Heart left ventricle (tissue), 16 donors: ENCODE results near the gene DHX35. TPM values are rescaled to one million over a fixed set of nuclear protein-coding genes. Genes with fewer than 3 reads are reported as not detected.

Experiments
- ATAC-seq, 4 donors: fragments of 200-7000 bp; cut with Tn5 transposase; one replicate each; pipeline ENCODE4 v1.9.1; 2020 to 2022; ENCODE audit warnings: moderate library complexity in 4 of 4, mild to moderate bottlenecking in 3 of 4, moderate number of reproducible peaks in 1 of 4
- DNase-seq, 5 donors: peaks; one replicate each; pipeline ENCODE4 v3.0.0-alpha.2; 2020
- H3K27ac ChIP-seq, 12 donors: fragments of 200-600 bp; sonication (generic) in 4 of 12; one replicate each; pipeline versions ENCODE4 v1.5.0 to v1.8.0; 2016 to 2022; ENCODE audit warnings: mild to moderate bottlenecking in 2 of 12
- H3K27me3 ChIP-seq, 9 donors: fragments of 200-600 bp; sonication (generic) in 2 of 9; one replicate each; pipeline versions ENCODE4 v1.5.1 to v1.8.0; 2016 to 2022; ENCODE audit warnings: mild to moderate bottlenecking in 3 of 9
- H3K36me3 ChIP-seq, 9 donors: fragments of 200-600 bp; sonication (generic) in 2 of 9; one replicate each; pipeline versions ENCODE4 v1.5.0 to v1.8.0; 2018 to 2022; ENCODE audit warnings: mild to moderate bottlenecking in 2 of 9
- H3K4me1 ChIP-seq, 12 donors: fragments of 200-600 bp; sonication (generic) in 4 of 12; one replicate each; pipeline versions ENCODE4 v1.5.0 to v1.8.0; 2016 to 2022; ENCODE audit warnings: mild to moderate bottlenecking in 3 of 12
- H3K4me3 ChIP-seq, 12 donors: fragments of 200-600 bp; sonication (generic) in 4 of 12; one replicate each; pipeline versions ENCODE4 v1.5.0 to v1.8.0; 2017 to 2022; ENCODE audit warnings: mild to moderate bottlenecking in 9 of 12, moderate library complexity in 4 of 12
- H3K9me3 ChIP-seq, 12 donors: fragments of 200-600 bp; sonication (generic) in 4 of 12; one replicate each; pipeline versions ENCODE4 v1.5.0 to v1.8.0; 2016 to 2022; ENCODE audit warnings: mild to moderate bottlenecking in 1 of 12
- POLR2A ChIP-seq, 2 donors: fragments of 450-650 bp; IDR thresholded peaks; one replicate each; pipeline ENCODE4 v1.6.1; 2017; ENCODE audit warnings: antibody characterized with exemption in 2 of 2, mild to moderate bottlenecking in 2 of 2, moderate library complexity in 2 of 2
- WGBS, 4 donors: extraction: QIAGEN DNeasy Blood & Tissue Kit in 2 of 4; methylation state at CpG; one replicate each; pipeline versions ENCODE4 v1.1.5 to v1.1.7; 2013 to 2018; 5-methylcytosine and 5-hydroxymethylcytosine counted together
- intact Hi-C, 10 donors: fragments of 100-400 bp; cut with DNase I; formaldehyde crosslinking; loops; one replicate each; pipeline versions ENCODE4 v1.11.1 to v1.14.2; 2022
- polyA plus RNA-seq, 2 donors: library from polyadenylated mRNA; stranded (reverse); fragments of 200-250 nt; gene quantifications; one replicate each; pipeline ENCODE4 v1.2.3, GENCODE V29; 2013
- total RNA-seq, 9 donors: library from RNA; depleted of rRNA in 2 of 9; stranded (reverse); fragments of >200 nt in 2 of 9; fragmentation: NEBNext Ultra II Directional in 3 of 9; extraction: Animal tissue kit (Norgen Biotek cat#: 25700) in 3 of 9; gene quantifications; one replicate each; pipeline versions ENCODE4 v1.1.0 to v1.2.4, GENCODE V29; 2016 to 2023
- TF ChIP-seq, protein P1 (sequence below), 12 donors: fragments of 200-600 bp; sonication (generic) in 4 of 12; IDR thresholded peaks; one replicate each; pipeline versions ENCODE4 v1.5.0 to v1.8.0; 2018 to 2022; ENCODE audit warnings: antibody characterized with exemption in 12 of 12, mild to moderate bottlenecking in 5 of 12
- donor health status: ischemic (EF 13 %, LVEDD 7.1; RV severe dilation, severe dysfunction).
- donor health status: healthy with polysubstance abuse.
- donor health status: DM: no; HTN: yes; CAD: no.
- donor health status: DM: no; HTN: no; CAD: no.
- donor health status: ischemic (EF 25% LVEDD 6.9; RV normal size, moderate dysfunction).
- donor health status: ischemic (EF 25% LVEDD 5.7; RV mildly dilated, moderate dysfunction).
- donor health status: healthy.
- donor health status: DM: yes; HTN: yes; CAD: no.
- donor health status: ischemic (EF 35%, LVEDD 5.7; RV mildly dilated, moderate dysfunction).
- donor health status: nonischemic (EF 11% LVEDD 7.7; RV severe dilation, severe dysfunction).
- donor health status: DM: yes; HTN: yes; CAD: no.
- donor health status: PGD.
- donor health status: ischemic (EF 29% LVEDD 5.4; RV normal size, mild dysfunction).
- donor health status: nonischemic (EF 23%, LVEDD 6.1; RV moderate dilation, normal function).

The DHX35 gene
- total and polyA plus RNA-seq, 11 donors = 6.0 to 41.7 (median 11.1) TPM

DNA sequence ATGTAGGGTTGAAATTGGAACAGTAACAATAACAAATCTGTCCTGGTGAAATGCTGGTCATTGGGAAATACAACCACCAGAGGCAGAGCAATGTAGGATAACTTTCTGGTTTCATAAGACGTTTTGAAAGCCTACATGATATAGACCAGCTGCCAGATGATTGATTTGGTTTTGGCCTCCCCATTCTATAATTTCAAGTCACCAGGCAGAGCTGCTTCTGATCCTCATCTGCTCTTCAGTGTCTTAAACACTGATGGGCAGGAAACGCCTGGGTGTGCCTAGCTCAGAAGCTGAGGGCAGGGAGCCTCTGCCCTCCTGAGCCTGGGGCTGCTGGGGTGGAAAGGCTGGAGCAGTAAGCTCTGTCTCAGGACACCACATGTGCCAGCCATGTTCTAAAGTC lies 24.5 kb downstream of the DHX35 start:
- 65 to 83% (median 72%) methylated on average over 2 of the region's 2 CpGs for WGBS, 4 donors
- H3K27me3 ChIP-seq = no peaks in the 10 kb centered on the region
- peak overlapping the region in 6 of 12 donors; percentile 29 to 69 (median 62) for H3K27ac ChIP-seq
- H3K4me1 ChIP-seq = peaks cover 0 to 37% (median 23%) of the 10 kb centered on the region in 12 donors
- no peak for TF ChIP-seq POLR2A (IDR thresholded peaks at IDR 0.05)
- TF ChIP-seq, protein P1, sequence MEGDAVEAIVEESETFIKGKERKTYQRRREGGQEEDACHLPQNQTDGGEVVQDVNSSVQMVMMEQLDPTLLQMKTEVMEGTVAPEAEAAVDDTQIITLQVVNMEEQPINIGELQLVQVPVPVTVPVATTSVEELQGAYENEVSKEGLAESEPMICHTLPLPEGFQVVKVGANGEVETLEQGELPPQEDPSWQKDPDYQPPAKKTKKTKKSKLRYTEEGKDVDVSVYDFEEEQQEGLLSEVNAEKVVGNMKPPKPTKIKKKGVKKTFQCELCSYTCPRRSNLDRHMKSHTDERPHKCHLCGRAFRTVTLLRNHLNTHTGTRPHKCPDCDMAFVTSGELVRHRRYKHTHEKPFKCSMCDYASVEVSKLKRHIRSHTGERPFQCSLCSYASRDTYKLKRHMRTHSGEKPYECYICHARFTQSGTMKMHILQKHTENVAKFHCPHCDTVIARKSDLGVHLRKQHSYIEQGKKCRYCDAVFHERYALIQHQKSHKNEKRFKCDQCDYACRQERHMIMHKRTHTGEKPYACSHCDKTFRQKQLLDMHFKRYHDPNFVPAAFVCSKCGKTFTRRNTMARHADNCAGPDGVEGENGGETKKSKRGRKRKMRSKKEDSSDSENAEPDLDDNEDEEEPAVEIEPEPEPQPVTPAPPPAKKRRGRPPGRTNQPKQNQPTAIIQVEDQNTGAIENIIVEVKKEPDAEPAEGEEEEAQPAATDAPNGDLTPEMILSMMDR (IDR thresholded peaks at IDR 0.05) = no peak
- peak in 3 of 4 donors; percentile 31 to 62 (median 32) for ATAC-seq
- DNase-seq = no peak
- intact Hi-C loops = no loop called here
- H3K36me3 ChIP-seq = peaks cover 0 to 50% (median 37%) of the 10 kb centered on the region in 9 donors
- H3K4me3 ChIP-seq = peak overlapping the region in 1 of 12 donors; percentile 29
- H3K9me3 ChIP-seq = no peaks in the 10 kb centered on the region

DNA sequence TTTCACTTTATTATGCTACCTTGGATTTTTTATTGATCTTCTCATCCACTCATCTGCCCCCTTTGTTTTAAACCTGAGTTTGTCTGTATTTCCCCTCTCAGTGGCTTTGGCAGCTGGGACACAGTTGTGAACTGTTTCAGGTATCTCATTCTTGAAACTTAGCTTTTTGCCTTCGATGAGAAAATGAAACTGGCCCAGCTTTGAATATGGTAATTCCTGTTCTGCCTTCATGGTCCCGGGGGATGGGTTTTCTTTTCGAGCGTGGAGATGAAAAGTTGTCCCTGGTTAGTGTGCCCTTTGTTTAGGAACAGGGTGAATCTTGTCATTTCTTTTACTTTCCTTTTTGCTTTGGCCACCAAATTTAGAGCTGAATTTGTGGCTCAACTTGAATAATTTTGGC lies 25.6 kb downstream of the DHX35 start:
- no peak overlapping the region for H3K4me3 ChIP-seq
- ATAC-seq (no peak), DNase-seq (no peak)
- intact Hi-C loops = no loop called here
- TF ChIP-seq, protein P1 (IDR thresholded peaks at IDR 0.05) = no peak
- no peak for TF ChIP-seq POLR2A (IDR thresholded peaks at IDR 0.05)
- H3K9me3 ChIP-seq = no peaks in the 10 kb centered on the region
- 60 to 75% (median 65%) methylated on average over 4 of the region's 4 CpGs for WGBS, 4 donors
- H3K4me1 ChIP-seq = peaks cover 0 to 37% (median 23%) of the 10 kb centered on the region in 12 donors
- H3K36me3 ChIP-seq = peaks cover 0 to 55% (median 42%) of the 10 kb centered on the region in 9 donors
- no peak overlapping the region for H3K27ac ChIP-seq
- H3K27me3 ChIP-seq = no peaks in the 10 kb centered on the region

DNA sequence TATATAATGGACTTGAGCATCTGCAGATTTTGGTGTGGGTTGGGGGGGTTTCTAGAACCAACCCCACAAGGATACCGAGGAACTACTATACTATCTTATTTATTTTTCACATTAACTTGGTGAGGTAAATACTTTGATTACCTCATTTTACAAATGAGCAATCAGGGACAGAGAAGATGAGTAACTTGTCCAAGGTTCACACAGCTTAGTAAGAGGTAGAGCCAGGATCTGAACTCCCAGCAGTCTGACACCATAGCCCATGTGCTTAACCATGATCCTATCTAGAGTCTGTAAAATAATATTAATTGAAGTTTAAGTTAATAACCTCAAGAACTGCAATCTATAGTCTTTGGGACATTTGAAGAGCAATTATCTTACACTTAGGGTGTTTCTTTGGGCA lies 28.6 kb downstream of the DHX35 start:
- DNase-seq (no peak), ATAC-seq (no peak)
- intact Hi-C loops = no loop called here
- Histone ChIP-seq H3K27me3 (no peaks in the 10 kb centered on the region), H3K9me3 (no peaks in the 10 kb centered on the region), H3K36me3 (peaks cover 0 to 67% (median 60%) of the 10 kb centered on the region in 9 donors), H3K4me1 (peaks cover 0 to 23% (median 12%) of the 10 kb centered on the region in 12 donors), H3K4me3 (no peak overlapping the region), H3K27ac (no peak overlapping the region)
- 95 to 98% (median 97%) methylated on average over 1 of the region's 1 CpG for WGBS, 4 donors
- no peak for TF ChIP-seq POLR2A (IDR thresholded peaks at IDR 0.05)
- TF ChIP-seq, protein P1 (IDR thresholded peaks at IDR 0.05) = no peak

DNA sequence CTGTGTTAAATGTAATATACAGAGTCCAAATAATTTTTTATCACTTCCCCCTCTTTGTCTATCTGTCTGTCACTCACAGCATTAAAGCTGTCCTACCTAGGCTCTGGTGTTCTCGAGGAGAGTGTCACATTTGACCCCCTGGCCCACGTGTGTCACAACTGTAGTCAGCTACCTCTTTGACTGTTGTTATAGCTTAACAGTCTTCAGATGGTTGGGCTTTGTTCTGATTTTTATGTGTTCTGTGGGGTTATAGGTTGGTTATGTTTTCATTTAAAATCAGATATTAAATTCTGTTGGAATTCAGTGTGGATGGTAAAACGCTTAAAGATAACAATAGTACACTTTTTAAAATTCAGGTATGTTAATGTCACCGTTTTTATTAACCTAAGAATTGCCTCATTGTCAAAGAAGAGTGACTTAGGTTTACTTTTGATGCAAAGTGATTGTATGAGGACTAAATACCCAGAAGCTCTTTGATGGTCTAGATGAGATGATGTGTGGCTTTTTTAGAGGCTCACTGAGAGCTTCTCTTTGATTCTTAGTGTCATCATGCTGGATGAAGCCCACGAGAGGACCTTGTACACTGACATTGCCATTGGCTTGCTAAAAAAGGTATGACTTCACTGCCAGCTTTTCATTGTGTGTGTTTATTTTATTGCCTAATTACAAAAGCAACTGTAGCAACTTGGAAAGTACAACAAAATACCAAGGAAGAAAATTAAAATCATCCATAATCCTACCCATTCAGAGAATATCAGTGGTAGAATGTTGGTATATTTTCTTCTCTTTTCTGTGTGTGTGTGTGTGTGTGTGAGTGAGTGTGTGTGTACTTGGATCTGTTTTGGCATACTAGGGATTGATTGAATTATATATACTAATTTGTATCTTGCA lies 29.9 kb downstream of the DHX35 start:
- Histone ChIP-seq H3K9me3 (no peaks in the 10 kb centered on the region), H3K4me1 (peaks cover 0 to 10% (median 0%) of the 10 kb centered on the region in 12 donors), H3K27ac (no peak overlapping the region), H3K36me3 (peaks cover 0 to 81% (median 71%) of the 10 kb centered on the region in 9 donors), H3K4me3 (no peak overlapping the region), H3K27me3 (no peaks in the 10 kb centered on the region)
- DNase-seq = no peak
- intact Hi-C loops = no loop called here
- 65 to 71% (median 68%) methylated on average over 5 of the region's 5 CpGs for WGBS, 4 donors
- TF ChIP-seq POLR2A (IDR thresholded peaks at IDR 0.05) = no peak
- TF ChIP-seq, protein P1 (IDR thresholded peaks at IDR 0.05) = no peak
- no peak for ATAC-seq
